ENCODE results near the gene DSTN. TPM values are rescaled to one million over a fixed set of nuclear protein-coding genes. Genes with fewer than 3 reads are reported as not detected.
A peak's percentile ranks its signal among the peaks of the same experiment; 100 is the strongest.

The DSTN gene
- total RNA-seq, 3 donors from 2014 or later, result 180 to 384 (median 272) TPM

DNA sequence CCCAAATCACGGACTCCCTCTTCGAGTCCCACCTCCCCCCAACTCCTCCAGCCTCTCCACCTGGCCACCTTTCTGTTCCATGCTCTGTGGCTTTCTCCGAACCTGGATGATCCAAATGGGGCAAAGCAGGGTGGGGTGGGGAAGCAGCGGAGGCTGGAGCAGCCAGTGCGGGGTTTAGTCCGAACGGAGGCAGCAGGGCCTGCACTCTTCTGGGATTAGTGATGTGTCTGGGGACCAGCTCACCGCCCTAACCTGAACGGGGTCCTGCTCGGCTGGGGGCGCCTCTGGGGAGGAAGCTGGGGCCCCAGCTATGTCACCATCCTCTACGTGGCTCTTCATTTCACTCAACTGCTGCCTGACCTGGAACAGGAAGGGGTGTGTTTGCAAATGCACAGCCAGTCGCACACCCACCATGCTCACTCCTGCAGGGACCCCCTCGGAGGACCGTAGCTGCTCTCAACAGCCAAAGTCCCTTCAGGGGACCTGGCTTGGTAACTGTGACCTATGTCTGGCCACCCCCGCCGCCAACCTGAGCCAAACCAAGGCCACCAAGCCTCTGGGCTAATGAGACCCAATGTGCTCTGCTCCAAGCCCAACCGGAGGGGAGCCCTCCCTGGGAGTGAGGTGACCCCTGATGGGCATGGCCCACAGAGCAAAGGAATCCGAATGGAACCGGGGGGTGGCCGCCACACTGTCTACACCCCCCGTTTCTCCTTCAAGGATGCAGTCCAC lies 46.8 kb downstream of the DSTN start:
- peaks cover 0 to 2% of the 10 kb centered on the region in 2 donors for H3K4me1 ChIP-seq
- intact Hi-C loops (cut with DNase I; ENCODE audit: low total_unique reads), result no loop called here
- no peaks in the 10 kb centered on the region for H3K36me3 ChIP-seq
- no peak for TF ChIP-seq POLR2AphosphoS5 (IDR thresholded peaks at IDR 0.05)
- TF ChIP-seq POLR2A (IDR thresholded peaks at IDR 0.05), result no peak
- TF ChIP-seq, protein P1, sequence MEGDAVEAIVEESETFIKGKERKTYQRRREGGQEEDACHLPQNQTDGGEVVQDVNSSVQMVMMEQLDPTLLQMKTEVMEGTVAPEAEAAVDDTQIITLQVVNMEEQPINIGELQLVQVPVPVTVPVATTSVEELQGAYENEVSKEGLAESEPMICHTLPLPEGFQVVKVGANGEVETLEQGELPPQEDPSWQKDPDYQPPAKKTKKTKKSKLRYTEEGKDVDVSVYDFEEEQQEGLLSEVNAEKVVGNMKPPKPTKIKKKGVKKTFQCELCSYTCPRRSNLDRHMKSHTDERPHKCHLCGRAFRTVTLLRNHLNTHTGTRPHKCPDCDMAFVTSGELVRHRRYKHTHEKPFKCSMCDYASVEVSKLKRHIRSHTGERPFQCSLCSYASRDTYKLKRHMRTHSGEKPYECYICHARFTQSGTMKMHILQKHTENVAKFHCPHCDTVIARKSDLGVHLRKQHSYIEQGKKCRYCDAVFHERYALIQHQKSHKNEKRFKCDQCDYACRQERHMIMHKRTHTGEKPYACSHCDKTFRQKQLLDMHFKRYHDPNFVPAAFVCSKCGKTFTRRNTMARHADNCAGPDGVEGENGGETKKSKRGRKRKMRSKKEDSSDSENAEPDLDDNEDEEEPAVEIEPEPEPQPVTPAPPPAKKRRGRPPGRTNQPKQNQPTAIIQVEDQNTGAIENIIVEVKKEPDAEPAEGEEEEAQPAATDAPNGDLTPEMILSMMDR (IDR thresholded peaks at IDR 0.05), result no peak
- DNase-seq (ENCODE audit: low spot score in 2 of 2), result peak in 1 of 2 donors; percentile 16
- no peak overlapping the region for H3K4me3 ChIP-seq
- peak overlapping the region in 1 of 2 donors; percentile 16 for H3K27ac ChIP-seq
- no peaks in the 10 kb centered on the region for H3K27me3 ChIP-seq
- H3K9me3 ChIP-seq, result no peaks in the 10 kb centered on the region

DNA sequence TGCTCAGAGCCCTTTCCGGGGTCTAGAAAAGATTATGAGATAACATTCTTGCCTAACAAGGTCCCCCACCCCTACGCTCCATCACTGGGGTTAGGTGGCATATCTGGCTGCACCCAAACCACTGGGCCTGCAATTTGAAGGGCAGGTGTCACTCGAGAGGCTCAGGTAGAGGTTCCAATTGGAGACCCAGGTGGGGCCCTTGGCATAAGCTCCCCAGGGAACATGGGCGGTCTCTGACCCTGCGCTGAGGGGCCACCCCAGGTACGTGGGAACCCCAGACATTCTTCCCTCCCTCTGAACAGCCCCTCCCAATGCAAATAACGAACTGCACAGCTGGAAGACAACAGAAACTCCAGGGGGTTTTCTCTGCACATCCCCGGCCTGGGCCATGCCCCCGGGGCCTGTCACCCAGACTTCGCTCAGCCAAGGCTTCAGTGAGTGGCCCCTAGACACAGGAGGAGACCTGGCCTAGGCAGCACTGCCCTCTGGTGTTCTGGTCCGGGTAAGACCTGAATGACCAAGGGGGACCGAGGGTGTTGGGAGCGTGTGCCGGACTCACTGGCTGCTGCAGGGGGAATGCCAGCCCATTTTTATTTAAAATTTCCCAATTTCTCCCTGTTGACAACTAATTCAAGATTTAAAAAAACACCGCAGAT lies 47.5 kb downstream of the DSTN start:
- Histone ChIP-seq H3K9me3 (no peaks in the 10 kb centered on the region), H3K27ac (peak overlapping the region in 1 of 2 donors; percentile 32), H3K27me3 (no peaks in the 10 kb centered on the region), H3K4me3 (no peak overlapping the region), H3K4me1 (no peaks in the 10 kb centered on the region), H3K36me3 (peaks cover under 1% of the 10 kb centered on the region)
- intact Hi-C loops (cut with DNase I; ENCODE audit: low total_unique reads), result no loop called here
- DNase-seq (ENCODE audit: low spot score in 2 of 2), result peak; percentile 59 to 72
- TF ChIP-seq POLR2A (IDR thresholded peaks at IDR 0.05), result no peak
- TF ChIP-seq, protein P1 (IDR thresholded peaks at IDR 0.05), result peak in 2 of 3 donors; percentile 96 to 97

DNA sequence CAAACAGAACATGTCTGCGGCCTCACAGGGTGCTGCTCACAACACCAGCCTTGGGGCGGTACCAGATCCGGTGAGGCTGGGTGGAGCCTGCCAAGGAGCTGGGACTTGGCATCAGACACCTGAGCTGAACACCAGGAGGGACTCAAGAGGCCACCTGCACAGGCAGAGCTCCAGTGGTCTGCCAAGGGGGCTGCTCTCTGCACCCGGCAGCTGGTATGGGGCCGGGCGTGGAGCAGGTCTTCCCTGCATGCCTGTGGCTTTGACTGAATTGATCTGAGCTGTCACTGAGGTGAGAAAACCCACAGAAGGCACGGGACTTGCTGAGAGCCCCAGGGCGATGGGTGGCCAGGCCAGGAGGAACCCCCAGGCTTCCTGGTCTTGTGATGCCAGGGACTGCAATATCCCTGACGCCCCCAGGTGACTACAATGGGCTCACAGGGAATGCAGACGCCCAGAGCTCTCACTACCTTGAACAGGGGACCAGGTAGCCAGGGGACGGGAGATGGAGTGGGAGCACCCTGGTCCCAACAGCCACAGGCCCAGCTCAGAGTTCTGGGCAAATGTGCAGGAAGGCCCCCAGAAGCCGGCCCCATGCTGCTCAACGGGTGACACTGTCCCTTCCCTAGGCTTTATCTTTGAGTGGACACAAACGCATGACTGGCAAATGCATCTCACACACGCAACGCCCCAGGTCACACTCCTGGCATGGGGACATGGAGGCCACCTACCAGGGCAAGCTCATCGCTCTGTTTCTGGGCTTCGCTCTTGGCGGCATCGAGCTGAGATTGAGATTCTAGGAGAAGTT lies 48.2 kb downstream of the DSTN start:
- DNase-seq (ENCODE audit: low spot score in 2 of 2), result peak; percentile 66 to 74
- H3K27ac ChIP-seq, result no peak overlapping the region

DNA sequence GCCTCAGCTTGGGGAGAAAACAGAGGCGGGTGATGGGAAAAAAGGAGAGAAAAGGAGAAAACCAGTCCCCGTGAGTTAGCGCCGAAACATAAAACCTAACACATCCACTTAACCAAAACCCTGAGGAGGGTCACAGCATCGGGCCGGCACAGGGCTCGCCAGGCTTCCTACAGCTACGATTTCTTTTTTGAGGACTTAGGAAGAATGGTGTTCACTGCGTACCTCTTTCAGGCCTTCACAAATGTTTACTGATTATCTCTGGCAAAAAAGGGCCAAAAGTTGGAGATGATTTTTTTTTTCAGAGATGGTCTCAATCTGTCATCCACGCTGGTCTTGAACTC lies 48.8 kb downstream of the DSTN start:
- H3K9me3 ChIP-seq, result no peaks in the 10 kb centered on the region
- TF ChIP-seq POLR2A (IDR thresholded peaks at IDR 0.05) (no peak), POLR2AphosphoS5 (IDR thresholded peaks at IDR 0.05) (no peak)
- TF ChIP-seq, protein P1 (IDR thresholded peaks at IDR 0.05), result no peak
- peaks cover 7% of the 10 kb centered on the region for H3K36me3 ChIP-seq
- H3K4me1 ChIP-seq, result no peaks in the 10 kb centered on the region
- intact Hi-C loops (cut with DNase I; ENCODE audit: low total_unique reads), result no loop called here
- H3K4me3 ChIP-seq, result no peak overlapping the region
- DNase-seq (ENCODE audit: low spot score in 2 of 2), result no peak
- H3K27ac ChIP-seq, result no peak overlapping the region
- no peaks in the 10 kb centered on the region for H3K27me3 ChIP-seq

More for the DNA sequence above, 48.2 kb downstream of the DSTN start:
- TF ChIP-seq, protein P1 (IDR thresholded peaks at IDR 0.05), result no peak
- TF ChIP-seq POLR2AphosphoS5 (IDR thresholded peaks at IDR 0.05) (no peak), POLR2A (IDR thresholded peaks at IDR 0.05) (no peak)
- Histone ChIP-seq H3K9me3 (no peaks in the 10 kb centered on the region), H3K4me3 (no peak overlapping the region), H3K27me3 (no peaks in the 10 kb centered on the region), H3K4me1 (no peaks in the 10 kb centered on the region), H3K36me3 (peaks cover 7% of the 10 kb centered on the region)
- intact Hi-C loops (cut with DNase I; ENCODE audit: low total_unique reads), result no loop called here

Data from breast epithelium (tissue), 4 donors.